GM12801 (cell line): Measurements from ENCODE around the gene ACD.
A peak's percentile ranks its signal among the peaks of the same experiment; 100 is the strongest.

Experiments
- TF ChIP-seq, protein P1 (sequence below): IDR thresholded peaks from one replicate; pipeline ENCODE4 v1.5.1; 2011; ENCODE audit warnings: control low read depth; ENCODE audit not compliant: insufficient read length; ENCODE audit errors: extremely low read depth

The ACD gene

GRCh38 chr16:67674851-67675578 lies 15.0 kb upstream of the ACD start:
- TF ChIP-seq, protein P1, sequence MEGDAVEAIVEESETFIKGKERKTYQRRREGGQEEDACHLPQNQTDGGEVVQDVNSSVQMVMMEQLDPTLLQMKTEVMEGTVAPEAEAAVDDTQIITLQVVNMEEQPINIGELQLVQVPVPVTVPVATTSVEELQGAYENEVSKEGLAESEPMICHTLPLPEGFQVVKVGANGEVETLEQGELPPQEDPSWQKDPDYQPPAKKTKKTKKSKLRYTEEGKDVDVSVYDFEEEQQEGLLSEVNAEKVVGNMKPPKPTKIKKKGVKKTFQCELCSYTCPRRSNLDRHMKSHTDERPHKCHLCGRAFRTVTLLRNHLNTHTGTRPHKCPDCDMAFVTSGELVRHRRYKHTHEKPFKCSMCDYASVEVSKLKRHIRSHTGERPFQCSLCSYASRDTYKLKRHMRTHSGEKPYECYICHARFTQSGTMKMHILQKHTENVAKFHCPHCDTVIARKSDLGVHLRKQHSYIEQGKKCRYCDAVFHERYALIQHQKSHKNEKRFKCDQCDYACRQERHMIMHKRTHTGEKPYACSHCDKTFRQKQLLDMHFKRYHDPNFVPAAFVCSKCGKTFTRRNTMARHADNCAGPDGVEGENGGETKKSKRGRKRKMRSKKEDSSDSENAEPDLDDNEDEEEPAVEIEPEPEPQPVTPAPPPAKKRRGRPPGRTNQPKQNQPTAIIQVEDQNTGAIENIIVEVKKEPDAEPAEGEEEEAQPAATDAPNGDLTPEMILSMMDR = no peak

DNA sequence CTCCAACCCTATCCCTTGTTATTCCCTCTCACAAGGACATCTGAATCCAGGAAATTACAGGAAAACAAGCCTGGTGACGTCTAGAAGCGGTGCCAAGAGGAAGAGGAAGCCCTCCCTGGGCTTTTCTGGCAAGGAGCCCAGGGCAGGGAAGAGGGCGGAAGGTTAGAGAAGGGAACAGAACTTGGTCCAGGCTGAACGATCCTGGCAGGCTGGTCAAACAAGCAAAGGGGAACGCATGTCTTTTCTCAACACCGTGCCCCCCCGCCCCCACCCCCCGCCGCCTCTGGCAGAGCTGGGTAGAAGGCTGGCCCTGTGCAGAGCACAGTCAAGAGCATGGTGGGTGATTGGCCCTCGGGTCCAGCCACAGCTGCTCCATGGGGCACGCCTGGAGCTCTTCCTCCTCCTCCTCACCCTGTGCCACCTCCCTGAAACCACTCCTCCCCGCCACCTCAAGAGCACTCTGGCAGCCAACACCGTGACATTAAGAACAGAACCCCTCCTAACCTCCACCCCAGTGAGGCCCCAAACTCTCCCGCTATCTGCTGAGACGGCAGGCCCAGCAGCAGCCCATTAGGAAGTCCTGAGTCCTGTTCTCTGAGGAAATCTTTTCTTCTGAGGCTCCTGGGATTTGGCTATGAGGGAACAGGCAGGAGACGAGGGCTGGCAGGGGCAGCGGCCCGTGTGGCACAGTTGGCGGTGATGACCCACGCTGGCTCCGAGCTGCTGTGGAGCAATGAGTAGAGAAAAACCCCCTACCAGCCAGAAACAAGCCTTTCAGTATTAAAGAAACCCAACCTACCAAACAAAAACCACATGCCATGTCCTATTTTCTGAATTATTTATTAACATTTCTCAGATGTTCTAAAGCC lies 13.9 kb upstream of the ACD start:
- TF ChIP-seq, protein P1 = no peak

DNA sequence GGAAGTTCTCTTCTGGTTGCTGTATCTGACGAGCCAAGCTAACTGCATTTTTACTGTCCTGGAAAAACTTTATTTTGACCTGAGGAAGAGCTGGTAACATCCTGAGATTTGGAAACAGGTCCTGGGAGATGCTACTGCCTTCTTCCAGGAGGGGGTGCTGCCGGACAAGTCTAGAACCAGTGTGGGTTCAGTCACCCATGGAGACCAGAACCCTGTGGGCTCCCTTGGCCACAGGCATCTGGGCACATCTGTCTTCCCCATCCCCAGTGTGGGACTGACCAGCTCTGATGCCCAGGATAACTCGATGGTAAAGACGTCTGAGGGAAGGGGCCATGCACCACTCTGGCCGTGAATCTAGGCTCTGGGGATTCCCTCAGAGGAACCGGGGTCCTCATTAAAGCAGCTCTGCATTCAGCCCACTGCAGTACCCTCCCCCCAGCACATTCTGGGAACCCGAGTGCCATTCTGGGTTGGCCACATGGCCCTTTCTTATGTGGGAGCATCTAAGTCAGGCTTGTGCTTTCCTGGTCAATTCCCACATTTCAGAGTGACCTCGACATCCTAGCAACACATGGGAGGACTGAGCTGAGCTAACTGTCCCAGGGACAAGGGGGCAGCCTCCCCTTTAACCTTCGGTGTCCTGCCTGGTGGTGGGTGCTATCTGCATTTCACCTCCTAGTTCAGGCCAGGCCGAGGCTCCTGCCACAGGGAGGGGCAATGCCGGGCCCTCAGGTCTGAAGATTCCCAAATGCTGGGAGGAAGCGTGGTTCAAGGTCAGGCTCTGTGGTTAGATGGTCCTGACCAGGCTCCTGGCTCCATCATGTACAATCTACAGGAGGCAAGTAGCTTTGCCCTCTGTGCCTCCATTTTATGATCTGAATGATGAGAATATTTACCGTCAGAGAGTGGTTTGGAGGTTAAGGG lies 12.9 kb upstream of the ACD start:
- TF ChIP-seq, protein P1 = peak; percentile 23

- TF ChIP-seq, protein P1 = no peak
Observed at GRCh38 chr16:67672306-67672705, 12.2 kb upstream of the ACD start.

DNA sequence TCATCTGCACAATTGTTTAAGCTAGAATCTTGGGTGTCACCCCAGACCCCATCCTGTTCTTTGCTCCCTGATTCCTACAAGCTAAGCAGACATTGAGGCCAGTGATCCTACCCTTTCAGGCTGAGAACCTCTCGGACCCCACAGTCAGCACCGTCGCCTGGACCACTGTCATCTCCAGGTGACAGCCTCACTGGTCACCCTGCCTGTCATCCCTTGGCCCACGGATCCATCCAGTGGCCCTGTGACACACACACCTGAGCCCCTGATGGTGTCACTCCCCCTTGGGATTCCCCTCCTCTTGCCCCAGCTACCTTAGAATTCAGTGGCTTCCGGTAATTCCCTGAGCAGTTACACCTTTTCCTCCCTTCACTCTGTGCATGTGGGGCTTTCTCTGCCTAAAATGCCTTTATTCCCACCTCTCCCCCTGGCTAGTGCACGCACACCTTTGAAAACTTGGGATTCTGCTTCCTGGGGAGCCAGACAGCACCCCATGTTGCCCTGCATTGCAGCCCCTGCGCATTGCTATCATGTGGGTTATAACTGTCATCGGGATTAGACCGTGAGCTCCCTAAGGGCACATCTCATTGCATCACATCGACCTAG lies 9.5 kb upstream of the ACD start:
- TF ChIP-seq, protein P1 = no peak

DNA sequence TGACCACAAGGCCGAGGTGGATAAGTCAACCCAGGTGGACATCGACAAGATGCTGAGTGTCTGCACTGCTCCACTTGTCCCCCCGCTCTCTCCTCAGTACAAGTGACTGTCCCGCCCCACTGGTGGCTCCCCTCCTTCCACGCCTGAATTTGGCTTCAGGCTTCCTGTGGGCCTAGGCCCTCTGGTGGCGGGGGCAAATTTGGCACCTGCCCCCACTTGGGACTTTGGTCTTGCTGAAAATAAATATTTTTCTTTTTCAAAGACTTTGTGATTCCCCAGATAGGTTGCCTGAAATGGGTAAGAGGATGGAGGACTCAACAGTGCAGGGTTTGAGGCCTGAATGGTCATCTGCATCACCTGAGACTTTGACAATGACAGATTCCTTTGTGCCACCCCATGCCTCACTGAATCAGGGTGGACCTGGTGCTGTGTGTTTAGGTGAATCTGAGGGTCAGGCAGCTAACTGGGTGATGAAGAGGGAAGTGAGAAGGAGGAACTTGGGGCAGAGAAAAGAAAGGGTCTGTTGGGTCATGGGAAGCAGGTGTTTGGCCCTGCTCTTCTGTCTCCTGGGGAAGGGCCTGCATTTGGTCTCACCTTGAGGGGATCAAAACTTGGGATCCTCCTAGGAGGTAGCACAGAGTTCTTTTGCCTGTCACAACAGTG lies 8.6 kb upstream of the ACD start:
- TF ChIP-seq, protein P1 = no peak
